HUES6 (cell line): ENCODE measurements around the gene SLC6A8.
"Not testable (repeated sequence)": the region's sequence is repeated elsewhere in the genome, so short reads cannot be mapped to it uniquely, and the experiment has no call there.

Source experiments
- H3K27ac ChIP-seq: 2 replicates; pipeline ENCODE4 v1.7.0; 2013; ENCODE audit warnings: low read depth, mild to moderate bottlenecking, low read length, inconsistent platforms
- H3K27me3 ChIP-seq: 2 replicates; pipeline ENCODE4 v1.6.1; 2013; ENCODE audit warnings: low read length; ENCODE audit not compliant: control insufficient read depth, insufficient read depth
- H3K36me3 ChIP-seq: 2 replicates; pipeline ENCODE4 v1.6.1; 2013; ENCODE audit warnings: low read length; ENCODE audit not compliant: control insufficient read depth, insufficient read depth
- H3K4me1 ChIP-seq: 2 replicates; pipeline ENCODE4 v1.6.1; 2013; ENCODE audit warnings: low read length; ENCODE audit not compliant: control insufficient read depth, insufficient read depth
- H3K4me3 ChIP-seq: 2 replicates; pipeline ENCODE4 v1.5.1; 2013; ENCODE audit warnings: low read depth, low read length
- H3K9ac ChIP-seq: one replicate; pipeline ENCODE4 v1.6.1; 2013; ENCODE audit warnings: mild to moderate bottlenecking, low read length
- H3K9me3 ChIP-seq: 2 replicates; pipeline ENCODE4 v1.6.1; 2013; ENCODE audit warnings: low read depth, low read length; ENCODE audit not compliant: control insufficient read depth, insufficient read depth

The SLC6A8 gene

GRCh38 chrX:153674219-153674851, 13.4 kb upstream of the SLC6A8 start:
- peaks cover 15% of the 10 kb centered on the region; the same call in 1 of the 2 replicates for H3K9me3 ChIP-seq

DNA sequence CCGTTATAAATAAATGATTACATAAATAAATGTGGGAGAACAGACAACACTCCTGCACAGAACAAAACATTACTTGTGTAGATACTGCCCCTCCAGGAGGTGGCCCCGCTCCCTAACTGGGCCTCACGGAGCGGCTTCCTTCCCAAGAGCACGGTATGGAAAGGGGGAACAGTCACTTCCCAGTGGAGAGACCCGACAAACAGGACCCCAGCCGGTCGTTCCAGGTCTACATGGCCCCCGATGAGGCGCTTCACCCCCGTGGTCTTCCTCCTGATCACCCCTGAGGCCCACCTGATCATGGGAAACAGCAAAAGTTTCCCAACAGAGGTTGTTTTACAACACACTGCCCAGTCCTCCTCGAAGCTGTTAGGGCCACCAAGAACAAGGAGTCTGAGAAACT, 6.6 kb upstream of the SLC6A8 start:
- Histone ChIP-seq H3K9ac (no peak overlapping the region), H3K36me3 (no peaks in the 10 kb centered on the region; the same call in 1 of the 2 replicates), H3K27ac (no peak overlapping the region), H3K4me3 (no peak overlapping the region), H3K27me3 (no peaks in the 10 kb centered on the region), H3K4me1 (peaks cover 19% of the 10 kb centered on the region), H3K9me3 (peaks cover 22% of the 10 kb centered on the region)

More at GRCh38 chrX:153674219-153674851, 13.4 kb upstream of the SLC6A8 start:
- Histone ChIP-seq H3K36me3 (no peaks in the 10 kb centered on the region), H3K27ac (no peak overlapping the region), H3K4me3 (peak overlapping the region; percentile 15; the same call in 1 of the 2 replicates), H3K27me3 (peaks cover 17% of the 10 kb centered on the region; the same call in 1 of the 2 replicates), H3K4me1 (peaks cover 9% of the 10 kb centered on the region; the same call in 1 of the 2 replicates), H3K9ac (no peak overlapping the region)

- not testable (repeated sequence) for H3K9ac ChIP-seq, H3K4me3 ChIP-seq, H3K36me3 ChIP-seq, H3K27me3 ChIP-seq, H3K27ac ChIP-seq
- peaks cover 22% of the 10 kb centered on the region for H3K9me3 ChIP-seq
- H3K4me1 ChIP-seq = peaks cover 27% of the 10 kb centered on the region
Observed at GRCh38 chrX:153683486-153683885, 4.2 kb upstream of the SLC6A8 start.

DNA sequence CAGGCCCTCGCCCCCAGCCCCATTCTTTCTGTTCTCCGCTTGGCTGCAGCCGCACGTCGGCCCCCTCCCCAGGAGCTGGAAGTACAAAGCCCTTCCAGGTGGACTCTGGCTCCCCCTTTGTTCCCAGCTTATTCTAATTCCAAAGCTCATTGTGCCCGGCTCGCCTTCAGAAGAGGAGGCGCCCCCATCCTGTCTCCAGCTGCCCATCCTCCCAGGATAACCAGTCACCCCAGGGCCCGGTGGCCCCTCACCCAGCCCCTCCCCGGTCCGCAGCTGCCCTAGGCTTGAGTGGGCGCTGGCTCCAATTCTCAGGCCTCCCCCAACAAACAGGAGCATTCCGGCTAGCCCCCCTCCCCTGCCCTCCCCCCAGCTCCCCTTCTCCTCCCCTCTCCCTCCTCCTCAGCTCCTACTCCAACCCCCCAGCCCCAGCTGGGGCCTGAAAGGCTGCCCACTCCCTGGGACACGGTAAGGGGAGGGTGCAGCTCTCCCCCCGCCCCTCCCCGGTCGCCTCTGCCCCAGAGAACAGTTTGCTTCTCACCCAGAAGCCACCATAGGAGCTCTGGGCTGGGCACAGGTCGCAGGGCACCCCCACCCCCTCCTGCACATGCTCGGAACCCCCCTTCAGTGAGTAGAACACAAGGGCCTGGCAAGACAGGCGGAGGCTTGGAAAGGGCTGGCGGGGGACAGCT, 3.1 kb upstream of the SLC6A8 start:
- no peaks in the 10 kb centered on the region for H3K27me3 ChIP-seq
- peaks cover 30% of the 10 kb centered on the region for H3K4me1 ChIP-seq
- H3K36me3 ChIP-seq = no peaks in the 10 kb centered on the region; the same call in 1 of the 2 replicates
- H3K4me3 ChIP-seq = peak overlapping the region; percentile 38
- H3K9me3 ChIP-seq = peaks cover 22% of the 10 kb centered on the region
- peak overlapping the region; percentile 27; the same call in 1 of the 2 replicates for H3K27ac ChIP-seq
- peak overlapping the region; percentile 22 for H3K9ac ChIP-seq

DNA sequence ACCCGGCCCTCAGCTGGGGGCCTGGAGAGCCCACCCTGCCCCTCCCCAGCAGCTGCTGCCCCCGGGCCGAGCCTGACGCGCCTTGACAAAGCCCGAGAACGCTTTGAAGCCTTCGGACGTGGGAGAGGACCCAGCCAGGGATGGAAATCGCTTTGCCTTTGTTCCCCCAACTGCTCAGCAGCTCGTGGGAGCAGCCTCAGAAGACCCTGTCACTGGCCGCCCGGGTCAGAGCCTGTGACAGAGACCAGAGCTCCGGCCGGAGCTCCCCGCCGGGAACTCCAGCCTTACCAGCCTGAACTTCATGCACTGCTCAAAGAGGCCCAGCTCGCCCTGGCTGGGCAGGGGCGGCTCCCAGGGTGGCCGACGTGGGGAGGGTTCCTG, 2.6 kb upstream of the SLC6A8 start:
- Histone ChIP-seq H3K9ac (peak overlapping the region; percentile 38), H3K4me3 (peak overlapping the region; percentile 38), H3K27me3 (no peaks in the 10 kb centered on the region), H3K9me3 (peaks cover 21% of the 10 kb centered on the region), H3K4me1 (peaks cover 34% of the 10 kb centered on the region), H3K36me3 (peaks cover 3% of the 10 kb centered on the region; the same call in 1 of the 2 replicates), H3K27ac (peak overlapping the region; percentile 6; the same call in 1 of the 2 replicates)

- Histone ChIP-seq H3K9ac (peak overlapping the region; percentile 55), H3K9me3 (peaks cover 19% of the 10 kb centered on the region), H3K36me3 (peaks cover 5% of the 10 kb centered on the region), H3K4me3 (peak overlapping the region; percentile 38; the same call in 1 of the 2 replicates), H3K27me3 (no peaks in the 10 kb centered on the region), H3K27ac (peak overlapping the region; percentile 6; the same call in 1 of the 2 replicates), H3K4me1 (peaks cover 34% of the 10 kb centered on the region)
Observed at GRCh38 chrX:153685751-153686696, 1.7 kb upstream of the SLC6A8 start.

- Histone ChIP-seq H3K27me3 (no peaks in the 10 kb centered on the region), H3K36me3 (peaks cover 12% of the 10 kb centered on the region), H3K9me3 (peaks cover 19% of the 10 kb centered on the region), H3K4me1 (peaks cover 34% of the 10 kb centered on the region), H3K9ac (peak overlapping the region; percentile 55), H3K27ac (no peak overlapping the region; the same call in 1 of the 2 replicates), H3K4me3 (0 out of 2 replicates have a peak overlapping the region, but pooled peaks have one; percentile 31)
Observed at GRCh38 chrX:153686711-153687110, 1.0 kb upstream of the SLC6A8 start.

DNA sequence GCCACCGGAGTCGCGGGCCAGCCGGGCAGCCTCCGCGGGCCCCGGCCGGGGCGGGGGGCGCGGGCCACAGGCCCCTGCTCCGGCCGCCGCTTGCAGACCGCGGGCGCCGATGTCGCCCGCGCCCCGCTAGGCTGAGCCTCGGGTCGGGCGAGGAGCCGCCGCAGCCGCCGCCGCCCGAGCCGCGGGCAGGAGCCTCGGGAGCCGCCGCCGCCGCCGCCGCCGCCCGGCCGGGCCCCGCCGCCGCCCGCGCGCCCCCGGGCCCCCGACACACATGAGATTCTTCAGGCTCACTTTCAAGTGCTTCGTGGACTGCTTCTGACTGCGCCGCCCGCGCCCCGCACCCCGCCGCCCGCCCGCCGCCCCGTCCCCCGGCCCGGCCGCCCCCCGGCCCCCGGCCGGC, 345 bp downstream of the SLC6A8 start:
- H3K4me1 ChIP-seq = peaks cover 34% of the 10 kb centered on the region

GRCh38 chrX:153688506-153688905, 780 bp downstream of the SLC6A8 start:
- H3K4me3 ChIP-seq = peak overlapping the region; percentile 67

More for the DNA sequence above, 345 bp downstream of the SLC6A8 start:
- H3K27me3 ChIP-seq = no peaks in the 10 kb centered on the region
- no peak overlapping the region for H3K4me3 ChIP-seq
- H3K9me3 ChIP-seq = peaks cover 19% of the 10 kb centered on the region
- H3K36me3 ChIP-seq = peaks cover 19% of the 10 kb centered on the region
- H3K9ac ChIP-seq = no peak overlapping the region
- no peak overlapping the region for H3K27ac ChIP-seq

GRCh38 chrX:153688911-153689590, 1.3 kb downstream of the SLC6A8 start:
- H3K9ac ChIP-seq = peak overlapping the region; percentile 55
- peaks cover 31% of the 10 kb centered on the region for H3K4me1 ChIP-seq
- no peaks in the 10 kb centered on the region for H3K27me3 ChIP-seq
- H3K36me3 ChIP-seq = peaks cover 26% of the 10 kb centered on the region
- peak overlapping the region; percentile 67 for H3K4me3 ChIP-seq
- peaks cover 10% of the 10 kb centered on the region for H3K9me3 ChIP-seq
- no peak overlapping the region for H3K27ac ChIP-seq

More at GRCh38 chrX:153688506-153688905, 780 bp downstream of the SLC6A8 start:
- H3K9ac ChIP-seq = peak overlapping the region; percentile 79
- no peaks in the 10 kb centered on the region for H3K27me3 ChIP-seq
- H3K27ac ChIP-seq = no peak overlapping the region
- peaks cover 15% of the 10 kb centered on the region for H3K9me3 ChIP-seq
- peaks cover 34% of the 10 kb centered on the region for H3K4me1 ChIP-seq
- H3K36me3 ChIP-seq = peaks cover 21% of the 10 kb centered on the region
